Measurements from ENCODE around the gene PRDM2.

Gene PRDM2

DNA sequence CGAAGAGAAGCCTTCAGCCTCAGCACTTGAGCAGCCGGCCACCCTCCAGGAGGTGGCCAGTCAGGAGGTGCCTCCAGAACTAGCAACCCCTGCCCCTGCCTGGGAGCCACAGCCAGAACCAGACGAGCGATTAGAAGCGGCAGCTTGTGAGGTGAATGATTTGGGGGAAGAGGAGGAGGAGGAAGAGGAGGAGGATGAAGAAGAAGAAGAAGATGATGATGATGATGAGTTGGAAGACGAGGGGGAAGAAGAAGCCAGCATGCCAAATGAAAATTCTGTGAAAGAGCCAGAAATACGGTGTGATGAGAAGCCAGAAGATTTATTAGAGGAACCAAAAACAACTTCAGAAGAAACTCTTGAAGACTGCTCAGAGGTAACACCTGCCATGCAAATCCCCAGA is 78.4 kb downstream of the PRDM2 start:
- no peak overlapping the region for H3K4me3 ChIP-seq (ENCODE audit: control insufficient read depth, low read depth, low read length)
- no peak for DNase-seq (ENCODE audit: low read depth)
- TF ChIP-seq, protein P1, sequence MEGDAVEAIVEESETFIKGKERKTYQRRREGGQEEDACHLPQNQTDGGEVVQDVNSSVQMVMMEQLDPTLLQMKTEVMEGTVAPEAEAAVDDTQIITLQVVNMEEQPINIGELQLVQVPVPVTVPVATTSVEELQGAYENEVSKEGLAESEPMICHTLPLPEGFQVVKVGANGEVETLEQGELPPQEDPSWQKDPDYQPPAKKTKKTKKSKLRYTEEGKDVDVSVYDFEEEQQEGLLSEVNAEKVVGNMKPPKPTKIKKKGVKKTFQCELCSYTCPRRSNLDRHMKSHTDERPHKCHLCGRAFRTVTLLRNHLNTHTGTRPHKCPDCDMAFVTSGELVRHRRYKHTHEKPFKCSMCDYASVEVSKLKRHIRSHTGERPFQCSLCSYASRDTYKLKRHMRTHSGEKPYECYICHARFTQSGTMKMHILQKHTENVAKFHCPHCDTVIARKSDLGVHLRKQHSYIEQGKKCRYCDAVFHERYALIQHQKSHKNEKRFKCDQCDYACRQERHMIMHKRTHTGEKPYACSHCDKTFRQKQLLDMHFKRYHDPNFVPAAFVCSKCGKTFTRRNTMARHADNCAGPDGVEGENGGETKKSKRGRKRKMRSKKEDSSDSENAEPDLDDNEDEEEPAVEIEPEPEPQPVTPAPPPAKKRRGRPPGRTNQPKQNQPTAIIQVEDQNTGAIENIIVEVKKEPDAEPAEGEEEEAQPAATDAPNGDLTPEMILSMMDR (IDR thresholded peaks at IDR 0.05; ENCODE audit: control insufficient read depth, insufficient read depth, low read depth, low read length, missing control alignments): no peak

DNA sequence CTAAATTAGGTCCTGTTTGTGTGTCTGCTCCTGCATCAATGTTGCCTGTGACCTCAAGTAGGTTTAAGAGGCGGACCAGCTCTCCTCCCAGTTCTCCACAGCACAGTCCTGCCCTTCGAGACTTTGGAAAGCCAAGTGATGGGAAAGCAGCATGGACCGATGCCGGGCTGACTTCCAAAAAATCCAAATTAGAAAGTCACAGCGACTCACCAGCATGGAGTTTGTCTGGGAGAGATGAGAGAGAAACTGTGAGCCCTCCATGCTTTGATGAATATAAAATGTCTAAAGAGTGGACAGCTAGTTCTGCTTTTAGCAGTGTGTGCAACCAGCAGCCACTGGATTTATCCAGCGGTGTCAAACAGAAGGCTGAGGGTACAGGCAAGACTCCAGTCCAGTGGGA is 79.9 kb downstream of the PRDM2 start:
- no peak overlapping the region for H3K4me3 ChIP-seq (ENCODE audit: control insufficient read depth, low read depth, low read length)
- DNase-seq (ENCODE audit: low read depth): no peak
- TF ChIP-seq, protein P1 (IDR thresholded peaks at IDR 0.05; ENCODE audit: control insufficient read depth, insufficient read depth, low read depth, low read length, missing control alignments): no peak

DNA sequence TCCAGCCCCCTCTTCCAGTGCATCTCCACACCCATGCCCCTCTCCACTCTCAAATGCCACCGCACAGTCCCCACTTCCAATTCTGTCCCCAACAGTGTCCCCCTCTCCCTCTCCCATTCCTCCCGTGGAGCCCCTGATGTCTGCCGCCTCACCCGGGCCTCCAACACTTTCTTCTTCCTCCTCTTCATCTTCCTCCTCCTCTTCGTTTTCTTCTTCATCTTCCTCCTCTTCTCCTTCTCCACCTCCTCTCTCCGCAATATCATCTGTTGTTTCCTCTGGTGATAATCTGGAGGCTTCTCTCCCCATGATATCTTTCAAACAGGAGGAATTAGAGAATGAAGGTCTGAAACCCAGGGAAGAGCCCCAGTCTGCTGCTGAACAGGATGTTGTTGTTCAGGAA is 80.8 kb downstream of the PRDM2 start:
- DNase-seq (ENCODE audit: low read depth): no peak
- TF ChIP-seq, protein P1 (IDR thresholded peaks at IDR 0.05; ENCODE audit: control insufficient read depth, insufficient read depth, low read depth, low read length, missing control alignments): no peak
- H3K4me3 ChIP-seq (ENCODE audit: control insufficient read depth, low read depth, low read length): no peak overlapping the region

DNA sequence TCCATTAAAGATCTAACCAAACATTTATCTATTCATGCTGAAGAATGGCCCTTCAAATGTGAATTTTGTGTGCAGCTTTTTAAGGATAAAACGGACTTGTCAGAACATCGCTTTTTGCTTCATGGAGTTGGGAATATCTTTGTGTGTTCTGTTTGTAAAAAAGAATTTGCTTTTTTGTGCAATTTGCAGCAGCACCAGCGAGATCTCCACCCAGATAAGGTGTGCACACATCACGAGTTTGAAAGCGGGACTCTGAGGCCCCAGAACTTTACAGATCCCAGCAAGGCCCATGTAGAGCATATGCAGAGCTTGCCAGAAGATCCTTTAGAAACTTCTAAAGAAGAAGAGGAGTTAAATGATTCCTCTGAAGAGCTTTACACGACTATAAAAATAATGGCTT is 81.2 kb downstream of the PRDM2 start:
- H3K4me3 ChIP-seq (ENCODE audit: control insufficient read depth, low read depth, low read length): no peak overlapping the region
- TF ChIP-seq, protein P1 (IDR thresholded peaks at IDR 0.05; ENCODE audit: control insufficient read depth, insufficient read depth, low read depth, low read length, missing control alignments): no peak
- DNase-seq (ENCODE audit: low read depth): no peak

DNA sequence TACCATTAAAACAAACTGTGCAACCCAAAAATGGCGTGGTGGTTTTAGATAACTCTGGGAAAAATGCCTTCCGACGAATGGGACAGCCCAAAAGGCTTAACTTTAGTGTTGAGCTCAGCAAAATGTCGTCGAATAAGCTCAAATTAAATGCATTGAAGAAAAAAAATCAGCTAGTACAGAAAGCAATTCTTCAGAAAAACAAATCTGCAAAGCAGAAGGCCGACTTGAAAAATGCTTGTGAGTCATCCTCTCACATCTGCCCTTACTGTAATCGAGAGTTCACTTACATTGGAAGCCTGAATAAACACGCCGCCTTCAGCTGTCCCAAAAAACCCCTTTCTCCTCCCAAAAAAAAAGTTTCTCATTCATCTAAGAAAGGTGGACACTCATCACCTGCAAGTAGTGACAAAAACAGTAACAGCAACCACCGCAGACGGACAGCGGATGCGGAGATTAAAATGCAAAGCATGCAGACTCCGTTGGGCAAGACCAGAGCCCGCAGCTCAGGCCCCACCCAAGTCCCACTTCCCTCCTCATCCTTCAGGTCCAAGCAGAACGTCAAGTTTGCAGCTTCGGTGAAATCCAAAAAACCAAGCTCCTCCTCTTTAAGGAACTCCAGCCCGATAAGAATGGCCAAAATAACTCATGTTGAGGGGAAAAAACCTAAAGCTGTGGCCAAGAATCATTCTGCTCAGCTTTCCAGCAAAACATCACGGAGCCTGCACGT is 82.1 kb downstream of the PRDM2 start:
- DNase-seq (ENCODE audit: low read depth): peak; percentile 55
- TF ChIP-seq, protein P1 (IDR thresholded peaks at IDR 0.05; ENCODE audit: control insufficient read depth, insufficient read depth, low read depth, low read length, missing control alignments): no peak

DNA sequence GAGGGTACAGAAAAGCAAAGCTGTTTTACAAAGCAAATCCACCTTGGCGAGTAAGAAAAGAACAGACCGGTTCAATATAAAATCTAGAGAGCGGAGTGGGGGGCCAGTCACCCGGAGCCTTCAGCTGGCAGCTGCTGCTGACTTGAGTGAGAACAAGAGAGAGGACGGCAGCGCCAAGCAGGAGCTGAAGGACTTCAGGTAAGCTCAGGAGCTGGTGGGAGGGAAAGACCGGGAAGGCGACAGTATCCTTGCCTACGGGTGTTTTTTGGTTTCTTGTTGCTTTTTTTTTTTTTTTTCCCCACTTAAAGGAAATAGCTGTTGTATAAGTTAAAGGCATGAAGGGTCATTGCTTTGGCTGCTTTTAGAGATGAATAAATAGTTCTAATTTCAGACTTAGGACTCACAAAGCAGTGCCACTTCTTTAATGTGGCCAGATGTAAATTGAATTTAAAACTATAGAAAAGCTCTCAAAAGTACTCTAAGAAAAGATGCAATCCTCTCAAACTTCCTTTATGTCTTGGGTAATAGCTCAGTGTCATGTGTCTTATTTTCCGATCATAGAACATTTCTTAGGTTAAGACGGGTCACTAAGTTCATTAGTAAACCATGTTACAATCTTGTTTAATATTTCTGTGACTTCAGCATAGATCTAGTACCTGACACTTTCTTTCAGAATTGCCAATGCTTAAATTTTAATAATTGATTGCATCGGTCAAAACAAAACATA is 82.8 kb downstream of the PRDM2 start:
- TF ChIP-seq, protein P1 (IDR thresholded peaks at IDR 0.05; ENCODE audit: control insufficient read depth, insufficient read depth, low read depth, low read length, missing control alignments): no peak
- H3K4me3 ChIP-seq (ENCODE audit: control insufficient read depth, low read depth, low read length): no peak overlapping the region
- DNase-seq (ENCODE audit: low read depth): no peak

More for the DNA sequence above, 82.1 kb downstream of the PRDM2 start:
- peak overlapping the region; percentile 4; the same call in 1 of the 2 replicates for H3K4me3 ChIP-seq (ENCODE audit: control insufficient read depth, low read depth, low read length)
